OCI-LY3 (cell line): ENCODE results near the gene CKMT2.
"Not testable (repeated sequence)": the region's sequence is repeated elsewhere in the genome, so short reads cannot be mapped to it uniquely, and the experiment has no call there.

ENCODE experiments used
- H2AFZ ChIP-seq: fragments of 200-600, 300-600 bp; shearing (Covaris generic); 2 replicates; pipeline ENCODE4 v1.6.0; 2014; ENCODE audit warnings: antibody characterized with exemption, low read depth, low read length
- H3K27ac ChIP-seq: fragments of 200-600, 300-600 bp; sonication (generic); 2 replicates; pipeline ENCODE4 v1.5.1; 2014; ENCODE audit warnings: mild to moderate bottlenecking, low read length, moderate library complexity, mixed read lengths
- H3K27me3 ChIP-seq: fragments of 200-600, 300-600 bp; sonication (generic); 2 replicates; pipeline ENCODE4 v1.6.1; 2014; ENCODE audit warnings: low read depth, low read length, mixed read lengths
- H3K36me3 ChIP-seq: fragments of 200-600, 300-600 bp; sonication (generic); replicated peaks from 2 replicates; pipeline ENCODE3; 2014; ENCODE audit warnings: low read depth, low read length, mixed read lengths
- H3K4me1 ChIP-seq: fragments of 300-600, 200-600 bp; sonication (generic); 2 replicates; pipeline ENCODE4 v1.6.1; 2014; ENCODE audit warnings: low read length, mixed read lengths
- H3K4me2 ChIP-seq: fragments of 200-600, 300-600 bp; sonication (generic); 2 replicates; pipeline ENCODE4 v1.6.1; 2014; ENCODE audit warnings: low read length, mixed read lengths
- H3K4me3 ChIP-seq: fragments of 300-600, 200-600 bp; sonication (generic); 2 replicates; pipeline ENCODE4 v1.5.1; 2014; ENCODE audit warnings: antibody characterized with exemption, mild to moderate bottlenecking, low read length, moderate library complexity
- H3K79me2 ChIP-seq: fragments of 300-600, 200-600 bp; shearing (Covaris generic); 2 replicates; pipeline ENCODE4 v1.6.1; 2014; ENCODE audit warnings: mild to moderate bottlenecking, low read length, mixed read lengths
- H3K9ac ChIP-seq: fragments of 300-600, 200-600 bp; shearing (Covaris generic); 2 replicates; pipeline ENCODE4 v1.6.0; 2014; ENCODE audit warnings: mild to moderate bottlenecking, low read length, moderate library complexity
- H3K9me3 ChIP-seq: fragments of 200-600, 300-600 bp; shearing (Covaris generic); 2 replicates; pipeline ENCODE4 v1.6.1; 2014; ENCODE audit warnings: low read length, mixed read lengths; ENCODE audit not compliant: insufficient read depth
- H4K20me1 ChIP-seq: fragments of 200-600, 300-600 bp; sonication (generic); 2 replicates; pipeline ENCODE4 v1.6.1; 2016; ENCODE audit warnings: low read length, mixed read lengths; ENCODE audit not compliant: insufficient read depth
- EZH2phosphoT487 ChIP-seq: fragments of 200-600 bp; shearing (Covaris generic); IDR thresholded peaks from 2 replicates; pipeline ENCODE4 v1.6.1; 2018; ENCODE audit warnings: antibody characterized with exemption, mixed run types, low read depth
- TF ChIP-seq, protein P1 (sequence below): fragments of 200-600, 300-600 bp; sonication (generic); IDR thresholded peaks from 2 replicates; pipeline ENCODE4 v1.5.1; 2014; ENCODE audit warnings: antibody characterized with exemption, low read length, low read depth

CKMT2 gene

DNA sequence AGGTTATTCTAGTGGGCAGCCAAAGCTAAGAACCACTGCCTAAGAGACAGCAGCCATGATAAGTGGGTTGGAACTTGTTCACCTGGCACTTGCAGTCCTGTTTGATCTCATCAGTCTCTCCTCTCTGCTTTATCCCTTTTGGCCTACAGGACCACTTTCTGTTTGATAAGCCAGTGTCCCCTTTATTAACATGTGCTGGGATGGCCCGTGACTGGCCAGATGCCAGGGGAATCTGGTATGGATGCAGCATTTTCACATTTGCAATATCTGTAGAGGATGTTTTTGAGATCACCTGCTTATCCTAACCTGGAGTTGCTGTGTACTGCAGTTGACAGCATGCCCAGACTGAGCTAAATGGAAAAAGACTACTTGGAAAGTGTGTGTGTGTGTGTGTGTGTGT lies 23.6 kb downstream of the CKMT2 start:
- no peaks in the 10 kb centered on the region for H4K20me1 ChIP-seq
- no peak overlapping the region for H2AFZ ChIP-seq
- H3K36me3 ChIP-seq = no peaks in the 10 kb centered on the region
- H3K27me3 ChIP-seq = no peaks in the 10 kb centered on the region
- H3K4me3 ChIP-seq = no peak overlapping the region
- no peak overlapping the region for H3K9ac ChIP-seq
- H3K4me1 ChIP-seq = peaks cover 18% of the 10 kb centered on the region
- H3K9me3 ChIP-seq = no peaks in the 10 kb centered on the region
- no peaks in the 10 kb centered on the region for H3K79me2 ChIP-seq
- no peak overlapping the region for H3K4me2 ChIP-seq
- no peak overlapping the region for H3K27ac ChIP-seq
- TF ChIP-seq, protein P1, sequence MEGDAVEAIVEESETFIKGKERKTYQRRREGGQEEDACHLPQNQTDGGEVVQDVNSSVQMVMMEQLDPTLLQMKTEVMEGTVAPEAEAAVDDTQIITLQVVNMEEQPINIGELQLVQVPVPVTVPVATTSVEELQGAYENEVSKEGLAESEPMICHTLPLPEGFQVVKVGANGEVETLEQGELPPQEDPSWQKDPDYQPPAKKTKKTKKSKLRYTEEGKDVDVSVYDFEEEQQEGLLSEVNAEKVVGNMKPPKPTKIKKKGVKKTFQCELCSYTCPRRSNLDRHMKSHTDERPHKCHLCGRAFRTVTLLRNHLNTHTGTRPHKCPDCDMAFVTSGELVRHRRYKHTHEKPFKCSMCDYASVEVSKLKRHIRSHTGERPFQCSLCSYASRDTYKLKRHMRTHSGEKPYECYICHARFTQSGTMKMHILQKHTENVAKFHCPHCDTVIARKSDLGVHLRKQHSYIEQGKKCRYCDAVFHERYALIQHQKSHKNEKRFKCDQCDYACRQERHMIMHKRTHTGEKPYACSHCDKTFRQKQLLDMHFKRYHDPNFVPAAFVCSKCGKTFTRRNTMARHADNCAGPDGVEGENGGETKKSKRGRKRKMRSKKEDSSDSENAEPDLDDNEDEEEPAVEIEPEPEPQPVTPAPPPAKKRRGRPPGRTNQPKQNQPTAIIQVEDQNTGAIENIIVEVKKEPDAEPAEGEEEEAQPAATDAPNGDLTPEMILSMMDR = no peak
- TF ChIP-seq EZH2phosphoT487 = no peak

DNA sequence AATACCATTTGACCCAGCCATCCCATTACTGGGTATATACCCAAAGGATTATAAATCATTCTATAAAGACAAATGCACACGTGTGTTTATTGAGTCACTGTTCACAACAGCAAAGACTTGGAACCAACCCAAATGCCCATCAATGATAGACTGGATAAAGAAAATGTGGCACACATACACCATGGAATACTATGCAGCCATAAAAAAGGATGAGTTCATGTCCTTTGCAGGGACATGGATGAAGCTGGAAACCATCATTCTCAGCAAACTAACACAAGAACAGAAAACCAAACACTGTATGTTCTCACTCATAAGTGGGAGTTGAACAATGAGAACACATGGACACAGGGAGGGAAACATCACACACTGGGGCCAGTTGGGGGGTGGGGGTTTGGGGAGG lies 29.7 kb downstream of the CKMT2 start:
- H3K27me3 ChIP-seq, H3K4me2 ChIP-seq, H3K79me2 ChIP-seq, H4K20me1 ChIP-seq, H3K4me1 ChIP-seq, H3K9ac ChIP-seq, H3K9me3 ChIP-seq, H3K36me3 ChIP-seq, H3K4me3 ChIP-seq, H2AFZ ChIP-seq, H3K27ac ChIP-seq: not testable (repeated sequence)

DNA sequence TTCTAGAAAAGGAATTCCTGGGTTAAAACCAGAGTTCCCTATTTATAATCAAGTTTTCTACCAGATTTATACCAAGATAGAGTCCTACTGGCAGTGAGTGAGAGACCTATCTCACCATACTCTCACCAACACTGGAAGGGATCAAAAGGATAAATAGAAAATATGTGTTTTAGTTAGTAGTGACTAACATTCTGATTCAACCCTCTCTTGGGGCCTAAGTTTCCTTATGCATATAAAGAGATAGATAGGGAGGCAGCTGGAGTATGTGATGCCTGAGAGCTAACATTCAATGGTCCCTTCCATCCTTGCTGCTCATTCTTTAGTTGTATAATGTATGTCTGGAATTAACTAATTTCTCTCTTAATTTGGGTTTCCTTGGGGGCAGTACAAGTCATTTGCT lies 32.0 kb downstream of the CKMT2 start:
- no peaks in the 10 kb centered on the region for H3K79me2 ChIP-seq
- H4K20me1 ChIP-seq = no peaks in the 10 kb centered on the region
- H3K27ac ChIP-seq = no peak overlapping the region
- H2AFZ ChIP-seq = no peak overlapping the region
- H3K4me1 ChIP-seq = no peaks in the 10 kb centered on the region; the same call in 1 of the 2 replicates
- H3K9ac ChIP-seq = no peak overlapping the region
- no peak overlapping the region for H3K4me3 ChIP-seq
- no peak overlapping the region for H3K4me2 ChIP-seq
- no peaks in the 10 kb centered on the region for H3K36me3 ChIP-seq
- H3K27me3 ChIP-seq = no peaks in the 10 kb centered on the region
- no peak for TF ChIP-seq EZH2phosphoT487
- TF ChIP-seq, protein P1 = no peak
- H3K9me3 ChIP-seq = no peaks in the 10 kb centered on the region

DNA sequence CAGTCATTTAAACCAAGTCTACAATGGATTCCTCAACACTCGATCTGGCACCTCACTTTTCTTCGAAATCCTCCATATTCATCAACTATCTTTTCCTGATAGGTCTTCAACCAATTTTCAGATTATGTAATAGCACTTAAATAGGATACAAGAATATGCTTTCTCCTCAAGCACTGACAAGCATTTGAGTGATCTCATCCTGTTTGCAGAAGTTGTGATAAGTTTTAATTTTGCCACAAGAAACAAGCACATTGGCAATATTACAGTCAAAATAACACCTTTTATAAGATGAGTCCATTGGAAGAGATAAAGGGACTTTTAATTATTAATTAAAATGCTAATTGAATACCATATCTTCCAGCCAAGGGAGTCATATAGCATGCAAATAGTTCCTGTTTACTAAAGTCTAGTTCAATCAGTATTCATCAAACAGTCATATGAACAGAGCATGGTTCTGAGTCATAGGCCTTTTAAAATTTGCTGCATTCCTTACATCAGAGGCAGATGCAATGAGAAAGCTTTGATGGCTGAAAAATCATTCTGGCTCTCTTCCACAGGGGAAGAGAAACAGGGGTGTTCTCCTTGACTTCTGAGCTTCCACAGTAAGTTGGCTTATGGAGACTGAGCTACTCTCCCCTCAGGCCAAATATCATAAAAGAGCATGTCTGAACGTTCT lies 35.5 kb downstream of the CKMT2 start:
- Histone ChIP-seq H3K27me3 (no peaks in the 10 kb centered on the region), H3K36me3 (no peaks in the 10 kb centered on the region), H3K4me3 (no peak overlapping the region), H2AFZ (no peak overlapping the region), H3K79me2 (no peaks in the 10 kb centered on the region), H4K20me1 (no peaks in the 10 kb centered on the region), H3K4me2 (no peak overlapping the region), H3K27ac (no peak overlapping the region), H3K9me3 (no peaks in the 10 kb centered on the region), H3K9ac (no peak overlapping the region), H3K4me1 (no peaks in the 10 kb centered on the region; the same call in 1 of the 2 replicates)
- TF ChIP-seq, protein P1 = no peak
- TF ChIP-seq EZH2phosphoT487 = no peak
